SH-SY5Y (cell line): ENCODE results near the gene LOC128125822.

ENCODE experiments used
- GATA2 ChIP-seq: IDR thresholded peaks from 2 replicates; pipeline ENCODE4 v1.6.1; 2011; ENCODE audit warnings: mild to moderate bottlenecking, low read depth, low read length
- GATA3 ChIP-seq: IDR thresholded peaks from 2 replicates; pipeline ENCODE4 v1.6.1; 2011; ENCODE audit warnings: low read depth, mild to moderate bottlenecking, low read length, moderate library complexity

GRCh38 chr6:63574554-63574900 lies 2.2 kb downstream of the LOC128125822 start:
- no peak for TF ChIP-seq GATA3
- TF ChIP-seq GATA2 = no peak
